Measurements from ENCODE around the gene MSRB1. TPM values are rescaled to one million over a fixed set of nuclear protein-coding genes. Genes with fewer than 3 reads are reported as not detected.

Gene MSRB1
- polyA plus RNA-seq, 1 donor from 2014 or later = 6.0 TPM

DNA sequence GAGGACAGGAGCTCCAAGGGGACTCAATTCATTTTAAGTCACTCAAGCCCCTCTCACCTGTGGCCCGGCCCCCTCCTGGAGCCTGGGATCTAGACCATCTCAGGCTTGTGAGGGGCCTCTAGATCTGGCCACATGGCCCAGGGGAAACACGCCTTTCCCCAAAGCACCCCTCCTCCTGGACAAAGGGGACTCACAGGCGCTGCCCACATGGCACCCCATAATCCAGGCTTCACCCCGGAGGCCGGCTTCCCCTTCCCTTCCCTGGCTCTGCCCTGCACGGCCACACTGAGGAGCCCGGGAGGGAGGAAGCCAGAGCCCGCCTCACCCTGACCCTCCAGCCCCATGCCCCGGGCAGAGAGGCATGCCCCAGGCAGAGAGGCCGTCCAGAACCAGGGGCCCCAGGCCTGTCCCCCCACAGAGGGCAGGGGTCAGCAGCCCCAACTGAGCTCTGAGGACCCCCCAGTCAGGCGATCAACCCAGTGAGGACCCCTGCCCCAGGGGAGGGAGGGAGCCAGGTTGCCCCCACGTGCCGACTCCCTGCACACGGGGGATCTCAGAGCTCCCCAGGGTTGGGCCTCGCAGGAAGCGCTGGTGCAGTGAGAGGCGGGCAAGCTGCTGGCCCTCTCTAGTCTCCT lies 35.7 kb downstream of the MSRB1 start (continued):
- TF ChIP-seq, protein P1, sequence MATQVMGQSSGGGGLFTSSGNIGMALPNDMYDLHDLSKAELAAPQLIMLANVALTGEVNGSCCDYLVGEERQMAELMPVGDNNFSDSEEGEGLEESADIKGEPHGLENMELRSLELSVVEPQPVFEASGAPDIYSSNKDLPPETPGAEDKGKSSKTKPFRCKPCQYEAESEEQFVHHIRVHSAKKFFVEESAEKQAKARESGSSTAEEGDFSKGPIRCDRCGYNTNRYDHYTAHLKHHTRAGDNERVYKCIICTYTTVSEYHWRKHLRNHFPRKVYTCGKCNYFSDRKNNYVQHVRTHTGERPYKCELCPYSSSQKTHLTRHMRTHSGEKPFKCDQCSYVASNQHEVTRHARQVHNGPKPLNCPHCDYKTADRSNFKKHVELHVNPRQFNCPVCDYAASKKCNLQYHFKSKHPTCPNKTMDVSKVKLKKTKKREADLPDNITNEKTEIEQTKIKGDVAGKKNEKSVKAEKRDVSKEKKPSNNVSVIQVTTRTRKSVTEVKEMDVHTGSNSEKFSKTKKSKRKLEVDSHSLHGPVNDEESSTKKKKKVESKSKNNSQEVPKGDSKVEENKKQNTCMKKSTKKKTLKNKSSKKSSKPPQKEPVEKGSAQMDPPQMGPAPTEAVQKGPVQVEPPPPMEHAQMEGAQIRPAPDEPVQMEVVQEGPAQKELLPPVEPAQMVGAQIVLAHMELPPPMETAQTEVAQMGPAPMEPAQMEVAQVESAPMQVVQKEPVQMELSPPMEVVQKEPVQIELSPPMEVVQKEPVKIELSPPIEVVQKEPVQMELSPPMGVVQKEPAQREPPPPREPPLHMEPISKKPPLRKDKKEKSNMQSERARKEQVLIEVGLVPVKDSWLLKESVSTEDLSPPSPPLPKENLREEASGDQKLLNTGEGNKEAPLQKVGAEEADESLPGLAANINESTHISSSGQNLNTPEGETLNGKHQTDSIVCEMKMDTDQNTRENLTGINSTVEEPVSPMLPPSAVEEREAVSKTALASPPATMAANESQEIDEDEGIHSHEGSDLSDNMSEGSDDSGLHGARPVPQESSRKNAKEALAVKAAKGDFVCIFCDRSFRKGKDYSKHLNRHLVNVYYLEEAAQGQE (IDR thresholded peaks at IDR 0.05; ENCODE audit: borderline replicate concordance) = no peak
- TF ChIP-seq EZH2 (IDR thresholded peaks at IDR 0.05; ENCODE audit: borderline replicate concordance, insufficient read depth, low read length, poor library complexity, severe bottlenecking) (no peak), TAF1 (IDR thresholded peaks at IDR 0.05; ENCODE audit: low read depth) (no peak)

DNA sequence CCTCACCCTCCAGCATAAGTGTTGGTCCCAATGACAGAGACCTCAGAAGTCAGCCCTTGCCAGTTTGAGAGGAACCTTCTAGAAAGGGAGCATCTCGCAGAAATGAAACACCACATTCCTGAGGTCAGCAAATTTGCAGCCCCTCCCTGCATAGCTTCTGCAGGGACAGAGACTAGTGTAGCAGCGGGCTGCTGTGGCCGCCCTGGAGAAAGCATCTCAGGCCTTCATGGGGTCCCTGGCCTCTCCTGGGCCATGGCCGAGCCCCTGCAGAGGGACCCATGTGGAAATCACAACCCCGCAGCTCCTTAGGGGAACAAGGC lies 36.2 kb downstream of the MSRB1 start:
- Histone ChIP-seq H3K4me2 (ENCODE audit: low read length) (no peak overlapping the region), H4K20me1 (ENCODE audit: insufficient read depth) (no peaks in the 10 kb centered on the region), H3K79me2 (replicated peaks; ENCODE audit: insufficient read depth, low read length) (no peaks in the 10 kb centered on the region), H3K36me3 (ENCODE audit: insufficient read depth, low read length) (no peaks in the 10 kb centered on the region), H3K27me3 (ENCODE audit: insufficient read depth, low read depth, low read length) (no peaks in the 10 kb centered on the region), H3F3A (ENCODE audit: insufficient read depth, low read length, poor library complexity, severe bottlenecking) (no peaks in the 10 kb centered on the region), H3K9ac (ENCODE audit: low read length) (no peak overlapping the region), H3K27ac (ENCODE audit: low read length) (no peak overlapping the region), H3K9me3 (ENCODE audit: low read length) (no peaks in the 10 kb centered on the region), H3K4me3 (ENCODE audit: low read length) (no peak overlapping the region), H3K9me2 (ENCODE audit: insufficient read depth, low read length) (no peaks in the 10 kb centered on the region), H2AFZ (ENCODE audit: low read depth, low read length) (no peak overlapping the region)
- TF ChIP-seq, protein P2, sequence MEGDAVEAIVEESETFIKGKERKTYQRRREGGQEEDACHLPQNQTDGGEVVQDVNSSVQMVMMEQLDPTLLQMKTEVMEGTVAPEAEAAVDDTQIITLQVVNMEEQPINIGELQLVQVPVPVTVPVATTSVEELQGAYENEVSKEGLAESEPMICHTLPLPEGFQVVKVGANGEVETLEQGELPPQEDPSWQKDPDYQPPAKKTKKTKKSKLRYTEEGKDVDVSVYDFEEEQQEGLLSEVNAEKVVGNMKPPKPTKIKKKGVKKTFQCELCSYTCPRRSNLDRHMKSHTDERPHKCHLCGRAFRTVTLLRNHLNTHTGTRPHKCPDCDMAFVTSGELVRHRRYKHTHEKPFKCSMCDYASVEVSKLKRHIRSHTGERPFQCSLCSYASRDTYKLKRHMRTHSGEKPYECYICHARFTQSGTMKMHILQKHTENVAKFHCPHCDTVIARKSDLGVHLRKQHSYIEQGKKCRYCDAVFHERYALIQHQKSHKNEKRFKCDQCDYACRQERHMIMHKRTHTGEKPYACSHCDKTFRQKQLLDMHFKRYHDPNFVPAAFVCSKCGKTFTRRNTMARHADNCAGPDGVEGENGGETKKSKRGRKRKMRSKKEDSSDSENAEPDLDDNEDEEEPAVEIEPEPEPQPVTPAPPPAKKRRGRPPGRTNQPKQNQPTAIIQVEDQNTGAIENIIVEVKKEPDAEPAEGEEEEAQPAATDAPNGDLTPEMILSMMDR (IDR thresholded peaks at IDR 0.05; ENCODE audit: poor library complexity, severe bottlenecking) = no peak
- TF ChIP-seq SMC3 (conservative IDR thresholded peaks at IDR 0.05; ENCODE audit: poor library complexity) = no peak
- no peak for TF ChIP-seq EZH2 (IDR thresholded peaks at IDR 0.05; ENCODE audit: borderline replicate concordance, insufficient read depth, low read length, poor library complexity, severe bottlenecking)
- no peak for TF ChIP-seq TAF1 (IDR thresholded peaks at IDR 0.05; ENCODE audit: low read depth)
- TF ChIP-seq RAD21 (conservative IDR thresholded peaks at IDR 0.05) = no peak
- no peak for TF ChIP-seq MXI1 (conservative IDR thresholded peaks at IDR 0.05; ENCODE audit: poor library complexity, severe bottlenecking)
- no peak for TF ChIP-seq POLR2AphosphoS5 (IDR thresholded peaks at IDR 0.05)
- TF ChIP-seq EP300 (conservative IDR thresholded peaks at IDR 0.05; ENCODE audit: poor library complexity, severe bottlenecking) = no peak
- TF ChIP-seq, protein P1 (IDR thresholded peaks at IDR 0.05; ENCODE audit: borderline replicate concordance) = no peak

Data from neural cell (in vitro differentiated cells).